HG02642 (cell line): ENCODE data around the gene ADSL.
"Not testable (repeated sequence)": the region's sequence is repeated elsewhere in the genome, so short reads cannot be mapped to it uniquely, and the experiment has no call there.

ENCODE experiments used
- ATAC-seq: cut with Tn5 transposase; IDR thresholded peaks from one replicate; pipeline ENCODE4 v1.9.1; 2021; ENCODE audit warnings: mild to moderate bottlenecking; ENCODE audit not compliant: unreplicated experiment, poor library complexity

The ADSL gene

GRCh38 chr22:40346185-40347118 lies at the start of gene ADSL:
Gene ADSL (plus strand): TSS chr22:40346500. CDS start chr22:40346559, 59 bp downstream.
- peak; percentile 92 for ATAC-seq

GRCh38 chr22:40300316-40300715 lies 46.0 kb upstream of the ADSL start:
- no peak for ATAC-seq

GRCh38 chr22:40300884-40301672 lies 45.2 kb upstream of the ADSL start:
- ATAC-seq, result peak; percentile 82

- ATAC-seq, result no peak
Measured at GRCh38 chr22:40302149-40302548, 44.2 kb upstream of the ADSL start.

GRCh38 chr22:40305625-40306024 lies 40.7 kb upstream of the ADSL start:
- no peak for ATAC-seq

GRCh38 chr22:40308999-40309573 lies 37.2 kb upstream of the ADSL start:
- ATAC-seq, result no peak

GRCh38 chr22:40309631-40310030 lies 36.7 kb upstream of the ADSL start:
- no peak for ATAC-seq

- ATAC-seq, result no peak
Measured at GRCh38 chr22:40310081-40310767, 36.1 kb upstream of the ADSL start.

- ATAC-seq, result no peak
Measured at GRCh38 chr22:40310768-40311120, 35.6 kb upstream of the ADSL start.

- not testable (repeated sequence) for ATAC-seq
Measured at GRCh38 chr22:40311646-40312045, 34.7 kb upstream of the ADSL start.

- no peak for ATAC-seq
Measured at GRCh38 chr22:40312050-40312449, 34.2 kb upstream of the ADSL start.

GRCh38 chr22:40313007-40313406 lies 33.3 kb upstream of the ADSL start:
- no peak for ATAC-seq

- ATAC-seq, result no peak
Measured at GRCh38 chr22:40314041-40314440, 32.3 kb upstream of the ADSL start.

GRCh38 chr22:40320687-40321086 lies 25.6 kb upstream of the ADSL start:
- no peak for ATAC-seq

- no peak for ATAC-seq
Measured at GRCh38 chr22:40322021-40322420, 24.3 kb upstream of the ADSL start.

GRCh38 chr22:40322818-40323447 lies 23.4 kb upstream of the ADSL start:
- ATAC-seq, result no peak

GRCh38 chr22:40323681-40324171 lies 22.6 kb upstream of the ADSL start:
- ATAC-seq, result no peak

GRCh38 chr22:40324468-40325305 lies 21.6 kb upstream of the ADSL start:
- no peak for ATAC-seq

- ATAC-seq, result no peak
Measured at GRCh38 chr22:40325315-40325714, 21.0 kb upstream of the ADSL start.
